ENCODE data around the gene FNDC3B. TPM values are rescaled to one million over a fixed set of nuclear protein-coding genes. Genes with fewer than 3 reads are reported as not detected.
A peak's percentile ranks its signal among the peaks of the same experiment; 100 is the strongest.

Gene FNDC3B
- polyA plus RNA-seq, 2 of the 4 experiments (the other 2 are of a cell fraction) = 29.5 to 33.6 TPM

DNA sequence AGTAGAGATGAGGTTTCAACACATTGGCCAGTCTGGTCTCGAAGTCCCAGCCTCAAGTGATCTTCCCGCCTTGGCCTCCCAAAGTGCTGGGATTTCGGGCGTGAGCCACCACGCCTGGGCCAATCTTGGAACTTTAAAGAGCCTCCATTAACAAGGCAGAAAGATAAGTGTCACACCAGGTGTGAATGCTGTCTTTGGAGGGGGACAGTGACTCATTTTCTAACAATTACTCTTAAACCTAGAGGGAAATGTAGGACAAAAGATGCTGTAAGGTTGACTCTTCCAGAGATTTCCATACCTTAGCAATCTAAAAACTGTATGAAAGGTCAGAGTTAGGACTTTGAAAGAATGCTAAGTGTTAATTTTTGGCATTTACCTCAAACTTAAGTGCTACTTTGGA is 84.9 kb downstream of the FNDC3B start:
- WGBS (ENCODE audit: missing lambda C conversion rate) = 100% methylated on average over 3 of the region's 5 CpGs
- H3K9me3 ChIP-seq = no peaks in the 10 kb centered on the region
- peaks cover 65% of the 10 kb centered on the region for H3K4me1 ChIP-seq
- ChIA-PET CTCF (interaction anchor here (0.7 to 1.0 kb wide), 2 partner anchors 45 to 420 kb away, joined by 3 read pairs; no protein-coding TSS in a partner anchor), POLR2A (no interaction called here)
- no peak for ATAC-seq
- H3K4me3 ChIP-seq = no peak overlapping the region
- DNase-seq (ENCODE audit: low read depth in 1 of 2, low spot score in 1 of 2) = no peak
- TF ChIP-seq ATOH8 (CRISPR knock-in tag; IDR thresholded peaks at IDR 0.05; ENCODE audit: low read depth) (no peak), RNF2 (IDR thresholded peaks at IDR 0.05; ENCODE audit: borderline replicate concordance, low read depth) (no peak), RAD21 (conservative IDR thresholded peaks at IDR 0.05 in 1 of 2, IDR thresholded peaks at IDR 0.05 in 1 of 2) (no peak), CEBPB (IDR thresholded peaks at IDR 0.05) (no peak), MAZ (IDR thresholded peaks at IDR 0.05; ENCODE audit: borderline replicate concordance, low read depth, low read length) (no peak), ELK1 (IDR thresholded peaks at IDR 0.05; ENCODE audit: low read depth, low read length) (no peak), FOXS1 (CRISPR knock-in tag; IDR thresholded peaks at IDR 0.05) (no peak), NPAS2 (CRISPR knock-in tag; IDR thresholded peaks at IDR 0.05; ENCODE audit: borderline replicate concordance) (no peak), HOXA7 (CRISPR knock-in tag; IDR thresholded peaks at IDR 0.05) (no peak), HMGXB4 (CRISPR knock-in tag; IDR thresholded peaks at IDR 0.05; ENCODE audit: borderline replicate concordance) (no peak), CHD4 (IDR thresholded peaks at IDR 0.05; ENCODE audit: borderline replicate concordance) (no peak)
- TF ChIP-seq, protein P1, sequence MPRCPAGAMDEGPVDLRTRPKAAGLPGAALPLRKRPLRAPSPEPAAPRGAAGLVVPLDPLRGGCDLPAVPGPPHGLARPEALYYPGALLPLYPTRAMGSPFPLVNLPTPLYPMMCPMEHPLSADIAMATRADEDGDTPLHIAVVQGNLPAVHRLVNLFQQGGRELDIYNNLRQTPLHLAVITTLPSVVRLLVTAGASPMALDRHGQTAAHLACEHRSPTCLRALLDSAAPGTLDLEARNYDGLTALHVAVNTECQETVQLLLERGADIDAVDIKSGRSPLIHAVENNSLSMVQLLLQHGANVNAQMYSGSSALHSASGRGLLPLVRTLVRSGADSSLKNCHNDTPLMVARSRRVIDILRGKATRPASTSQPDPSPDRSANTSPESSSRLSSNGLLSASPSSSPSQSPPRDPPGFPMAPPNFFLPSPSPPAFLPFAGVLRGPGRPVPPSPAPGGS (IDR thresholded peaks at IDR 0.05) = no peak
- peak overlapping the region; percentile 87 to 98; a peak in 5 of 6 replicates for H3K27ac ChIP-seq
- no peak for FAIRE-seq
- H3K4me2 ChIP-seq = no peak overlapping the region

GRCh38 chr3:172125053-172125452 is 85.7 kb downstream of the FNDC3B start:
- no peak overlapping the region for H3K4me3 ChIP-seq
- H3K27ac ChIP-seq = peak overlapping the region; percentile 87 to 98; a peak in 5 of 6 replicates
- H3K4me1 ChIP-seq = peaks cover 61% of the 10 kb centered on the region
- WGBS (ENCODE audit: missing lambda C conversion rate) = 89% methylated on average over 6 of the region's 6 CpGs
- POLR2A ChIA-PET = no interaction called here
- H3K9me3 ChIP-seq = no peaks in the 10 kb centered on the region
- H3K4me2 ChIP-seq = peak overlapping the region; percentile 68; the same call in 2 of the 3 replicates
- CTCF ChIA-PET = no interaction called here
- ATAC-seq (peak in 1 of 2 experiments; percentile 6; a peak in 1 of 6 replicates), FAIRE-seq (no peak), DNase-seq (ENCODE audit: low read depth in 1 of 2, low spot score in 1 of 2) (no peak)
- TF ChIP-seq ZNF302 (CRISPR knock-in tag; IDR thresholded peaks at IDR 0.05) (no peak), BHLHE40 (IDR thresholded peaks at IDR 0.05; ENCODE audit: low read depth, low read length) (no peak), HMGXB4 (CRISPR knock-in tag; IDR thresholded peaks at IDR 0.05; ENCODE audit: borderline replicate concordance) (no peak), RAD21 (conservative IDR thresholded peaks at IDR 0.05 in 1 of 2, IDR thresholded peaks at IDR 0.05 in 1 of 2) (peak in 1 of 2 experiments; percentile 13; a peak in 1 of 5 replicates)

All from A549 (cell line).